ENCODE measurements around the gene ELP5. TPM values are rescaled to one million over a fixed set of nuclear protein-coding genes. Genes with fewer than 3 reads are reported as not detected.

The ELP5 gene
- total and polyA plus RNA-seq, 10 of the 15 experiments (the other 5 are each of a cell fraction or from before 2014, with no cell fraction given), result 41.1 to 109 (median 77.5) TPM

DNA sequence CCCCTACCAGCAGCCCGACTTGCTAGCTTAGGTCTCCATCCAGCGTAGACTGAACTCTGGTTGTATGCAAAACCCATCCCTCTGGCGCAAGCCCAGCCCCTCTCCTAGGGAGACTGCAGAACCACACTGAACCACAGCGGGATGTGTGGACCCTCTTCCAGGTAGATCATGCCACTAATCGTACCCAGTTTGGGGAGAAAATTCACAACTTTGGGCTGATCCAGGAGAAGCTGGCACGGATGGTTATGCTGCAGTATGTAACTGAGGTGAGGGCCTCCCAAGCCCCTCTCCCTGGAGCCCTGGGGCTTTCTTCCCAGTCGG, 29.1 kb upstream of the ELP5 start (continued):
- TF ChIP-seq WRNIP1 (IDR thresholded peaks at IDR 0.05; ENCODE audit: borderline replicate concordance, low read depth, low read length) (no peak), MYC (IDR thresholded peaks at IDR 0.05; ENCODE audit: insufficient read depth, insufficient read length, insufficient replicate concordance, low read length, severe bottlenecking) (no peak), RBBP5 (conservative IDR thresholded peaks at IDR 0.05) (no peak), CHD1 (IDR thresholded peaks at IDR 0.05; ENCODE audit: low read depth, low read length) (no peak)
- TF ChIP-seq, protein P1, sequence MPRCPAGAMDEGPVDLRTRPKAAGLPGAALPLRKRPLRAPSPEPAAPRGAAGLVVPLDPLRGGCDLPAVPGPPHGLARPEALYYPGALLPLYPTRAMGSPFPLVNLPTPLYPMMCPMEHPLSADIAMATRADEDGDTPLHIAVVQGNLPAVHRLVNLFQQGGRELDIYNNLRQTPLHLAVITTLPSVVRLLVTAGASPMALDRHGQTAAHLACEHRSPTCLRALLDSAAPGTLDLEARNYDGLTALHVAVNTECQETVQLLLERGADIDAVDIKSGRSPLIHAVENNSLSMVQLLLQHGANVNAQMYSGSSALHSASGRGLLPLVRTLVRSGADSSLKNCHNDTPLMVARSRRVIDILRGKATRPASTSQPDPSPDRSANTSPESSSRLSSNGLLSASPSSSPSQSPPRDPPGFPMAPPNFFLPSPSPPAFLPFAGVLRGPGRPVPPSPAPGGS (IDR thresholded peaks at IDR 0.05; ENCODE audit: borderline replicate concordance, insufficient read depth, low read depth, low read length, poor library complexity, severe bottlenecking), result no peak
- TF ChIP-seq, protein P2, sequence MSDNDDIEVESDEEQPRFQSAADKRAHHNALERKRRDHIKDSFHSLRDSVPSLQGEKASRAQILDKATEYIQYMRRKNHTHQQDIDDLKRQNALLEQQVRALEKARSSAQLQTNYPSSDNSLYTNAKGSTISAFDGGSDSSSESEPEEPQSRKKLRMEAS (IDR thresholded peaks at IDR 0.05; ENCODE audit: low read depth, low read length), result no peak
- TF ChIP-seq, protein P3, sequence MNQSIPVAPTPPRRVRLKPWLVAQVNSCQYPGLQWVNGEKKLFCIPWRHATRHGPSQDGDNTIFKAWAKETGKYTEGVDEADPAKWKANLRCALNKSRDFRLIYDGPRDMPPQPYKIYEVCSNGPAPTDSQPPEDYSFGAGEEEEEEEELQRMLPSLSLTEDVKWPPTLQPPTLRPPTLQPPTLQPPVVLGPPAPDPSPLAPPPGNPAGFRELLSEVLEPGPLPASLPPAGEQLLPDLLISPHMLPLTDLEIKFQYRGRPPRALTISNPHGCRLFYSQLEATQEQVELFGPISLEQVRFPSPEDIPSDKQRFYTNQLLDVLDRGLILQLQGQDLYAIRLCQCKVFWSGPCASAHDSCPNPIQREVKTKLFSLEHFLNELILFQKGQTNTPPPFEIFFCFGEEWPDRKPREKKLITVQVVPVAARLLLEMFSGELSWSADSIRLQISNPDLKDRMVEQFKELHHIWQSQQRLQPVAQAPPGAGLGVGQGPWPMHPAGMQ (IDR thresholded peaks at IDR 0.05; ENCODE audit: borderline replicate concordance), result no peak

- WGBS (ENCODE audit: insufficient coverage, insufficient replicate concordance, low lambda C conversion rate, missing lambda C conversion rate), result 98% methylated on average over 4 of the region's 4 CpGs
- Histone ChIP-seq H4K20me1 (ENCODE audit: control insufficient read depth, insufficient read depth) (no peaks in the 10 kb centered on the region), H2AFZ (ENCODE audit: control insufficient read depth, low read depth, low read length) (no peak overlapping the region), H3K27me3 (replicated peaks in 1 of 2; ENCODE audit: control insufficient read depth in 2 of 2, insufficient read depth in 2 of 2, low read length in 1 of 2) (no peaks in the 10 kb centered on the region), H3K36me3 (ENCODE audit: control insufficient read depth in 2 of 2, insufficient read depth in 2 of 2, low read length in 1 of 2) (peaks cover 20 to 25% of the 10 kb centered on the region in 2 experiments), H3K4me1 (ENCODE audit: control insufficient read depth, insufficient read depth, low read length) (peaks cover 3% of the 10 kb centered on the region), H3K79me2 (ENCODE audit: control insufficient read depth, insufficient read depth, low read length) (peaks cover 14% of the 10 kb centered on the region), H3K4me2 (ENCODE audit: control insufficient read depth, insufficient read depth) (no peak overlapping the region), H3K4me3 (no peak overlapping the region), H3K9me3 (replicated peaks; ENCODE audit: control insufficient read depth, insufficient read depth, low read length) (no peaks in the 10 kb centered on the region), H3K9ac (ENCODE audit: control insufficient read depth, insufficient read depth, low read length) (no peak overlapping the region), H3K27ac (ENCODE audit: control insufficient read depth, insufficient read depth) (no peak overlapping the region)
- CTCF ChIA-PET, result no interaction called here
- BruUV-seq (replicated peaks), result no TSS peak
- SMC1A ChIA-PET (ENCODE audit: uncharacterized antibody, unreplicated experiment), result no interaction called here
- FAIRE-seq, result no peak
- intact Hi-C loops (cut with micrococcal nuclease; ENCODE audit: unreplicated experiment), result no loop called here
- DNase-seq (ENCODE audit: low read depth, low spot score), result no peak
- RAD21 ChIA-PET (ENCODE audit: unreplicated experiment), result no interaction called here
- in situ Hi-C loops (cut with MboI), result no loop called here
- POLR2A ChIA-PET, result interaction anchor here (0.7 to 5.9 kb wide), 3 partner anchors 10 to 24 kb away, joined by 3 to 60 read pairs (median 6); partner anchors contain the start of gene DVL2
- ATAC-seq, result no peak
- TF ChIP-seq MEF2A (IDR thresholded peaks at IDR 0.05; ENCODE audit: insufficient read depth, low read depth, low read length), result no peak
- no peak for TF ChIP-seq ZZZ3 (IDR thresholded peaks at IDR 0.05; ENCODE audit: control insufficient read depth, insufficient read length, low read depth)
- no peak for TF ChIP-seq NFXL1 (IDR thresholded peaks at IDR 0.05; ENCODE audit: borderline replicate concordance)
- TF ChIP-seq BHLHE40 (IDR thresholded peaks at IDR 0.05; ENCODE audit: borderline replicate concordance in 1 of 2, low read depth in 2 of 2, low read length in 1 of 2), result no peak
- no peak for TF ChIP-seq MYB (IDR thresholded peaks at IDR 0.05; ENCODE audit: borderline replicate concordance, low read depth, low read length)
- no peak for TF ChIP-seq BACH1 (IDR thresholded peaks at IDR 0.05; ENCODE audit: borderline replicate concordance)
- no peak for TF ChIP-seq HDAC6 (IDR thresholded peaks at IDR 0.05; ENCODE audit: unreplicated experiment)
- no peak for TF ChIP-seq RB1 (IDR thresholded peaks at IDR 0.05; ENCODE audit: borderline replicate concordance)
- no peak for TF ChIP-seq FOXK2 (IDR thresholded peaks at IDR 0.05)
- no peak for TF ChIP-seq JUNB (IDR thresholded peaks at IDR 0.05)
- no peak for TF ChIP-seq STAT3 (IDR thresholded peaks at IDR 0.05; ENCODE audit: low read depth, low read length)
- no peak for TF ChIP-seq NR2C2 (IDR thresholded peaks at IDR 0.05; ENCODE audit: borderline replicate concordance, control insufficient read depth, insufficient read length, low read depth)
- TF ChIP-seq CBFB (IDR thresholded peaks at IDR 0.05; ENCODE audit: low read depth), result no peak
- TF ChIP-seq ZSCAN29 (IDR thresholded peaks at IDR 0.05), result no peak
- TF ChIP-seq ZNF384 (IDR thresholded peaks at IDR 0.05; ENCODE audit: borderline replicate concordance, low read depth, low read length), result no peak
Measured at GRCh38 chr17:7223375-7223774, 28.6 kb upstream of the ELP5 start.
